K562 (cell line): Measurements from ENCODE around the gene MXD3. TPM values are rescaled to one million over a fixed set of nuclear protein-coding genes. Genes with fewer than 3 reads are reported as not detected.
A peak's percentile ranks its signal among the peaks of the same experiment; 100 is the strongest.

Experiments used
- ATAC-seq: fragments of 200-7000 bp; cut with Tn5 transposase; 3 replicates; pipeline ENCODE4 v1.9.1; 2020; ENCODE audit warnings: moderate library complexity
- BruUV-seq: library from RNA; stranded (reverse); fragments of 400-500 nt; replicated peaks from 2 replicates; lab custom pipeline; 2021; lab: Mats Ljungman, UMichigan
- CTCF ChIA-PET: fragments of 300-600 bp; formaldehyde crosslinking; extraction: SDS; loops from one replicate; lab custom pipeline; 2021; ENCODE audit warnings: low intra/inter-chr PET ratio; lab: Yijun Ruan, JAX
- POLR2A ChIA-PET: fragments of 300-600, 350-650 bp; sonication (Branson Sonifier 250); formaldehyde crosslinking; extraction: SDS; loops from one replicate; lab custom pipeline; 2021; ENCODE audit warnings: antibody characterized with exemption, inconsistent platforms; lab: Yijun Ruan, JAX
- DNase-seq, 4 experiments: peaks; one replicate each; pipeline versions ENCODE4 v3.0.0 to v3.0.0-alpha.2; 2011 to 2018; ENCODE audit warnings: low spot score in 3 of 4, mixed read lengths in 3 of 4; ENCODE audit errors: extremely low read depth in 1 of 4
- FAIRE-seq: peaks from 2 replicates; lab custom pipeline; 2011; peaks lifted over from hg19 to GRCh38; lab: Jason Lieb, UNC
- H2AFZ ChIP-seq: 2 replicates; pipeline ENCODE4 v1.6.0; 2011; ENCODE audit warnings: low read depth, low read length, control low read depth, inconsistent platforms
- H3K27ac ChIP-seq: fragments of 200-600 bp; 3 replicates; pipeline ENCODE4 v1.8.0; 2011; ENCODE audit warnings: low read depth, mild to moderate bottlenecking, control low read depth, inconsistent platforms, low read length, moderate library complexity, mixed read lengths; ENCODE audit errors: extremely low read depth
- H3K27me3 ChIP-seq, 2 experiments: fragments of 300-600 bp in 1 of 2; 2 replicates in 1 of 2; 3 replicates in 1 of 2; pipeline versions ENCODE4 v1.6.0 to v1.8.0; 2011; ENCODE audit warnings: inconsistent platforms in 2 of 2, low read length in 2 of 2, mild to moderate bottlenecking in 1 of 2, mixed read lengths in 1 of 2, moderate library complexity in 1 of 2; ENCODE audit not compliant: control insufficient read depth in 2 of 2, insufficient read depth in 2 of 2
- H3K36me3 ChIP-seq: fragments of 300-600 bp; 3 replicates; pipeline ENCODE4 v1.8.0; 2011; ENCODE audit warnings: mild to moderate bottlenecking, low read length, inconsistent platforms; ENCODE audit not compliant: control insufficient read depth, insufficient read depth
- H3K4me1 ChIP-seq, 2 experiments: fragments of 200-600 bp in 1 of 2; replicated peaks in 1 of 2; 2 replicates in 1 of 2; 3 replicates in 1 of 2; pipeline versions ENCODE4 v1.5.1 to v1.8.0; 2011; ENCODE audit warnings: inconsistent platforms in 2 of 2, low read length in 2 of 2, mild to moderate bottlenecking in 1 of 2, mixed read lengths in 1 of 2, moderate library complexity in 1 of 2; ENCODE audit not compliant: control insufficient read depth in 2 of 2, insufficient read depth in 2 of 2
- H3K4me2 ChIP-seq: 2 replicates; pipeline ENCODE4 v1.6.1; 2011; ENCODE audit warnings: low read length, control low read depth, inconsistent platforms, mixed read lengths; ENCODE audit not compliant: insufficient read depth
- H3K4me3 ChIP-seq: fragments of 200-600 bp; sonication (generic), shearing (Covaris generic); 2 replicates; pipeline ENCODE4 v1.5.1; 2016; ENCODE audit warnings: control low read depth, inconsistent platforms
- H3K79me2 ChIP-seq: fragments of 200-600 bp; 3 replicates; pipeline ENCODE4 v1.8.0; 2011; ENCODE audit warnings: low read length, inconsistent platforms; ENCODE audit not compliant: control insufficient read depth, insufficient read depth
- H3K9ac ChIP-seq, 2 experiments: 2 replicates each; pipeline versions ENCODE4 v1.6.0 to v1.6.1; 2011; ENCODE audit warnings: low read depth in 2 of 2, low read length in 2 of 2, control low read depth in 1 of 2, inconsistent platforms in 1 of 2, mild to moderate bottlenecking in 1 of 2, mixed read lengths in 1 of 2; ENCODE audit not compliant: insufficient read depth in 1 of 2
- H3K9me1 ChIP-seq: one replicate; pipeline ENCODE4 v1.6.0; 2011; ENCODE audit warnings: inconsistent platforms, mild to moderate bottlenecking, low read length, moderate library complexity; ENCODE audit not compliant: control insufficient read depth, insufficient read depth
- H3K9me3 ChIP-seq: replicated peaks from 2 replicates; pipeline ENCODE4 v1.5.1; 2011; ENCODE audit warnings: low read depth, low read length, inconsistent platforms; ENCODE audit not compliant: control insufficient read depth, insufficient read depth
- H4K20me1 ChIP-seq: replicated peaks from 2 replicates; pipeline ENCODE4 v1.6.1; 2011; ENCODE audit warnings: low read length, inconsistent platforms, mixed read lengths; ENCODE audit not compliant: control insufficient read depth, insufficient read depth
- DDX20 ChIP-seq: fragments of 450-650 bp; IDR thresholded peaks from 2 replicates; pipeline ENCODE4 v1.6.1; 2016; ENCODE audit warnings: missing genetic modification characterization, low read depth, mild to moderate bottlenecking, missing compliant biosample characterization, moderate library complexity
- FOSL1 ChIP-seq: fragments of 200-800 bp; sonication (Bioruptor generic); conservative IDR thresholded peaks from 2 replicates; pipeline ENCODE4 v1.6.1; 2016; ENCODE audit warnings: missing genetic modification characterization, missing compliant biosample characterization
- HDAC6 ChIP-seq: IDR thresholded peaks from 2 replicates; pipeline ENCODE4 v1.6.1; 2012; ENCODE audit warnings: low read depth, mild to moderate bottlenecking, control low read depth, inconsistent platforms, low read length, moderate library complexity
- MECOM ChIP-seq: fragments of 250-450 bp; sonication (Bioruptor Pico); IDR thresholded peaks from 2 replicates; pipeline ENCODE4 v1.8.0; 2022; ENCODE audit warnings: inconsistent platforms
- MIER1 ChIP-seq: fragments of 450-650 bp; IDR thresholded peaks from 2 replicates; pipeline ENCODE4 v1.6.1; 2016; ENCODE audit warnings: antibody characterized with exemption, mild to moderate bottlenecking, low read depth
- PRPF4 ChIP-seq: fragments of 200-400 bp; formaldehyde crosslinking; IDR thresholded peaks from one replicate; pipeline ENCODE4 v1.6.1; 2017; ENCODE audit warnings: low read length, low read depth, mild to moderate bottlenecking; ENCODE audit not compliant: insufficient read depth, poor library complexity, severe bottlenecking
- RAD51 ChIP-seq: fragments of 450-650 bp; IDR thresholded peaks from 2 replicates; pipeline ENCODE4 v1.7.1; 2016; ENCODE audit warnings: low read depth, mild to moderate bottlenecking, borderline replicate concordance
- RBM14 ChIP-seq: fragments of 200-400 bp; formaldehyde crosslinking; IDR thresholded peaks from 2 replicates; pipeline ENCODE4 v1.6.1; 2018; ENCODE audit warnings: low read depth, mild to moderate bottlenecking, low read length, moderate library complexity, borderline replicate concordance; ENCODE audit not compliant: insufficient read depth
- RFX5 ChIP-seq: IDR thresholded peaks from 2 replicates; pipeline ENCODE4 v1.6.1; 2011; ENCODE audit warnings: low read depth, mild to moderate bottlenecking, improper control_type of control experiment, low read length
- WGBS: fragments of 100-300 bp; shearing (Covaris generic); methylation state at CpG from one replicate; pipeline ENCODE4 v1.1.6; 2016; ENCODE audit warnings: low coverage, mixed read lengths; ENCODE audit not compliant: insufficient coverage; ENCODE audit errors: missing lambda C conversion rate; 5-methylcytosine and 5-hydroxymethylcytosine counted together
- in situ Hi-C: fragments of 300-500 bp; cut with MboI; formaldehyde crosslinking; loops from 4 replicates; pipeline ENCODE4 v1.15.0; 2018; ENCODE audit warnings: inconsistent platforms, mixed read lengths
- intact Hi-C: fragments of 100-400 bp; cut with micrococcal nuclease; formaldehyde crosslinking; loops from 2 replicates; pipeline ENCODE4 v1.14.2; 2022
- polyA plus RNA-seq, 8 experiments: library from polyadenylated mRNA; depleted of rRNA in 4 of 8; stranded (reverse) in 5 of 8; unstranded in 3 of 8; fragments of >200 nt; fragmentation: Nextera tagmentation in 2 of 8; fragmentation: Illumina TruSeq in 1 of 8; extraction: Ambion mirVana in 2 of 8; extraction: Trizol in 1 of 8; gene quantifications; 2 replicates each; pipeline versions ENCODE4 v1.2.1 to v1.2.3, GENCODE V29; 2011 to 2014; ENCODE audit warnings: inconsistent platforms in 1 of 8, missing spikeins in 1 of 8
- total RNA-seq, 7 experiments: library from RNA; depleted of rRNA in 6 of 7; stranded (reverse); fragments of >200 nt in 6 of 7; fragmentation: Illumina TruSeq in 2 of 7; extraction: Trizol in 2 of 7; gene quantifications; 2 replicates each; pipeline versions ENCODE4 v1.2.1 to v1.2.3, GENCODE V29; 2011 to 2021; ENCODE audit warnings: low replicate concordance in 1 of 7
- TF ChIP-seq, protein P1 (sequence below): fragments of 450-650 bp; IDR thresholded peaks from one replicate; pipeline ENCODE4 v1.6.1; 2018; ENCODE audit warnings: mild to moderate bottlenecking, moderate library complexity; ENCODE audit not compliant: partially characterized antibody
- TF ChIP-seq, protein P2 (sequence below): fragments of 250-450 bp; sonication (Bioruptor Pico); IDR thresholded peaks from 2 replicates; pipeline ENCODE4 v1.4.0; 2020

The MXD3 gene
- total and polyA plus RNA-seq, 9 of the 15 experiments (the other 6 are each of a cell fraction or from before 2014, with no cell fraction given): 0.28 to 24.8 (median 4.5) TPM

DNA sequence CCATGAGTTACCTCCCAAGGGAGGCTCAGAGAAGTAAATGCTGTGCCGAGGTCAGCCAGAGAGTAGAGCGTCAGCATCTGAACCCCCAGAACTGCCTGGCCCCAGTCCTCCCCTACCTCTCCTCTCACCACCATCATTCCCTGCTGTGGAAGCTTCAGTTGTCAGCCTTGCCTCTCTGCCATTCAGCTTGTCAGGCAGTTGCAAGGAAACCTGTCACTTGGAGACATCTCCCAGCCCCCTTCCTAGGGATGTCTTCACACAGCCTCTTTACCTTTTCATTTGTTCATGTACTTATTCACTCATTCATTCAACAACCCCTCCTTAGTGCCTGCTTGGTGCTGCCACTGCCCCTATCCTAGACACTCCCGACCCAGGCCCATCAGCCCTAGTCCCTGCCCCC lies 48.2 kb upstream of the MXD3 start (continued):
- TF ChIP-seq, protein P1, sequence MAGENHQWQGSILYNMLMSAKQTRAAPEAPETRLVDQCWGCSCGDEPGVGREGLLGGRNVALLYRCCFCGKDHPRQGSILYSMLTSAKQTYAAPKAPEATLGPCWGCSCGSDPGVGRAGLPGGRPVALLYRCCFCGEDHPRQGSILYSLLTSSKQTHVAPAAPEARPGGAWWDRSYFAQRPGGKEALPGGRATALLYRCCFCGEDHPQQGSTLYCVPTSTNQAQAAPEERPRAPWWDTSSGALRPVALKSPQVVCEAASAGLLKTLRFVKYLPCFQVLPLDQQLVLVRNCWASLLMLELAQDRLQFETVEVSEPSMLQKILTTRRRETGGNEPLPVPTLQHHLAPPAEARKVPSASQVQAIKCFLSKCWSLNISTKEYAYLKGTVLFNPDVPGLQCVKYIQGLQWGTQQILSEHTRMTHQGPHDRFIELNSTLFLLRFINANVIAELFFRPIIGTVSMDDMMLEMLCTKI: no peak
- TF ChIP-seq MECOM: no peak

DNA sequence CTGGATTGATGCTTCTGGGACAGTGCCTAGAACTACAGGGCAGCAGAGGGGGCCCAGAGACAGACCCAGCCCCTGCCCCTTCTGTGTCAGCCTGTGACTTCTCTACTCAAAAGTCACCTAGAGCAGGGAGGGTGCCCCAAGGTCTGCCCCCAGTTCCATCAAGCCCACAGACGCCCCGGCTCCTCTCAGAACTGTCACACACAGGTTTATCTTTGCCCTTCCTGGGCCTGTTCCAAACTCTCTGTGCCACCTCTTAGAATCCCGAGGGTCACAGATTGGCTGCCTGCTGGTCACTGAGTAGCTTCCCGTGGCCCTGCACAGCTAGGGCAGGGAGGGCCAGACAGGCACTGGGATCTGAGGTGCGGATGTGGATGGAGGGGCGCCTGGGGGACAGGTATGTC lies 47.8 kb upstream of the MXD3 start:
- intact Hi-C loops: no loop called here

More for the DNA sequence above, 47.8 kb upstream of the MXD3 start:
- Histone ChIP-seq H3K79me2 (no peaks in the 10 kb centered on the region), H3K4me2 (no peak overlapping the region), H3K36me3 (no peaks in the 10 kb centered on the region), H2AFZ (no peak overlapping the region; the same call in 1 of the 2 replicates), H4K20me1 (no peaks in the 10 kb centered on the region), H3K9ac (peak overlapping the region in 1 of 2 experiments; percentile 70; a peak in 2 of 4 replicates), H3K9me1 (no peaks in the 10 kb centered on the region), H3K27me3 (no peaks in the 10 kb centered on the region), H3K9me3 (0 out of 2 replicates have a peak, but pooled peaks cover 3% of the 10 kb centered on the region), H3K4me3 (no peak overlapping the region), H3K27ac (no peak overlapping the region), H3K4me1 (peaks cover 19 to 51% of the 10 kb centered on the region in 2 experiments; a peak in 4 of 5 replicates)
- ATAC-seq (no peak), DNase-seq (no peak), FAIRE-seq (no peak)
- BruUV-seq: no TSS peak
- in situ Hi-C loops: no loop called here
- TF ChIP-seq HDAC6 (no peak), RBM14 (no peak), FOSL1 (tag) (no peak), PRPF4 (no peak), RFX5 (no peak), DDX20 (tag) (no peak), MIER1 (no peak), RAD51 (no peak)
- TF ChIP-seq, protein P2, sequence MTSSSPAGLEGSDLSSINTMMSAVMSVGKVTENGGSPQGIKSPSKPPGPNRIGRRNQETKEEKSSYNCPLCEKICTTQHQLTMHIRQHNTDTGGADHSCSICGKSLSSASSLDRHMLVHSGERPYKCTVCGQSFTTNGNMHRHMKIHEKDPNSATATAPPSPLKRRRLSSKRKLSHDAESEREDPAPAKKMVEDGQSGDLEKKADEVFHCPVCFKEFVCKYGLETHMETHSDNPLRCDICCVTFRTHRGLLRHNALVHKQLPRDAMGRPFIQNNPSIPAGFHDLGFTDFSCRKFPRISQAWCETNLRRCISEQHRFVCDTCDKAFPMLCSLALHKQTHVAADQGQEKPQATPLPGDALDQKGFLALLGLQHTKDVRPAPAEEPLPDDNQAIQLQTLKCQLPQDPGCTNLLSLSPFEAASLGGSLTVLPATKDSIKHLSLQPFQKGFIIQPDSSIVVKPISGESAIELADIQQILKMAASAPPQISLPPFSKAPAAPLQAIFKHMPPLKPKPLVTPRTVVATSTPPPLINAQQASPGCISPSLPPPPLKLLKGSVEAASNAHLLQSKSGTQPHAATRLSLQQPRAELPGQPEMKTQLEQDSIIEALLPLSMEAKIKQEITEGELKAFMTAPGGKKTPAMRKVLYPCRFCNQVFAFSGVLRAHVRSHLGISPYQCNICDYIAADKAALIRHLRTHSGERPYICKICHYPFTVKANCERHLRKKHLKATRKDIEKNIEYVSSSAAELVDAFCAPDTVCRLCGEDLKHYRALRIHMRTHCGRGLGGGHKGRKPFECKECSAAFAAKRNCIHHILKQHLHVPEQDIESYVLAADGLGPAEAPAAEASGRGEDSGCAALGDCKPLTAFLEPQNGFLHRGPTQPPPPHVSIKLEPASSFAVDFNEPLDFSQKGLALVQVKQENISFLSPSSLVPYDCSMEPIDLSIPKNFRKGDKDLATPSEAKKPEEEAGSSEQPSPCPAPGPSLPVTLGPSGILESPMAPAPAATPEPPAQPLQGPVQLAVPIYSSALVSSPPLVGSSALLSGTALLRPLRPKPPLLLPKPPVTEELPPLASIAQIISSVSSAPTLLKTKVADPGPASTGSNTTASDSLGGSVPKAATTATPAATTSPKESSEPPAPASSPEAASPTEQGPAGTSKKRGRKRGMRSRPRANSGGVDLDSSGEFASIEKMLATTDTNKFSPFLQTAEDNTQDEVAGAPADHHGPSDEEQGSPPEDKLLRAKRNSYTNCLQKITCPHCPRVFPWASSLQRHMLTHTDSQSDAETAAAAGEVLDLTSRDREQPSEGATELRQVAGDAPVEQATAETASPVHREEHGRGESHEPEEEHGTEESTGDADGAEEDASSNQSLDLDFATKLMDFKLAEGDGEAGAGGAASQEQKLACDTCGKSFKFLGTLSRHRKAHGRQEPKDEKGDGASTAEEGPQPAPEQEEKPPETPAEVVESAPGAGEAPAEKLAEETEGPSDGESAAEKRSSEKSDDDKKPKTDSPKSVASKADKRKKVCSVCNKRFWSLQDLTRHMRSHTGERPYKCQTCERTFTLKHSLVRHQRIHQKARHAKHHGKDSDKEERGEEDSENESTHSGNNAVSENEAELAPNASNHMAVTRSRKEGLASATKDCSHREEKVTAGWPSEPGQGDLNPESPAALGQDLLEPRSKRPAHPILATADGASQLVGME (CRISPR knock-in tag): no peak
- CTCF ChIA-PET: interaction anchor here (0.5 kb wide), 1 partner anchor 115 kb away, joined by 3 read pairs; no protein-coding TSS in a partner anchor
- 52% methylated on average over 6 of the region's 6 CpGs for WGBS
- POLR2A ChIA-PET: interaction anchor here (0.7 to 1.4 kb wide), 2 partner anchors 13 to 296 kb away, joined by 3 to 7 read pairs; no protein-coding TSS in a partner anchor
